A673 (cell line): Measurements from ENCODE around the gene TRPC1. TPM values are rescaled to one million over a fixed set of nuclear protein-coding genes. Genes with fewer than 3 reads are reported as not detected.
A peak's percentile ranks its signal among the peaks of the same experiment; 100 is the strongest.

Source experiments
- BruUV-seq: library from RNA; stranded (reverse); fragments of 400-500 nt; replicated peaks from 2 replicates; lab custom pipeline; 2021; lab: Mats Ljungman, UMichigan
- CTCF ChIA-PET: fragments of 300-600 bp; sonication (Branson Sonifier 250); formaldehyde crosslinking; loops from one replicate; lab custom pipeline; 2022; ENCODE audit warnings: antibody characterized with exemption; lab: Charles Lee
- POLR2A ChIA-PET: fragments of 300-600 bp; sonication (Branson Sonifier 250); formaldehyde crosslinking; loops from one replicate; lab custom pipeline; 2022; ENCODE audit warnings: antibody characterized with exemption; ENCODE audit not compliant: low non-redundant PET; lab: Charles Lee
- DNase-seq: peaks from one replicate; pipeline ENCODE4 v3.0.0-alpha.2; 2015; ENCODE audit warnings: low spot score
- H3K27ac ChIP-seq: fragments of 200-600 bp; sonication (generic); 2 replicates; pipeline ENCODE4 v1.5.1; 2016; ENCODE audit warnings: mixed run types, low read depth, mild to moderate bottlenecking, mixed read lengths, antibody characterized with exemption, low read length; ENCODE audit not compliant: poor library complexity, severe bottlenecking
- H3K27me3 ChIP-seq: fragments of 200-600 bp; sonication (generic); replicated peaks from 2 replicates; pipeline ENCODE4 v1.6.1; 2017; ENCODE audit warnings: mixed run types, low read depth, mild to moderate bottlenecking, mixed read lengths, antibody characterized with exemption, low read length; ENCODE audit not compliant: insufficient read depth, poor library complexity
- H3K36me3 ChIP-seq: fragments of 200-600 bp; sonication (generic); 2 replicates; pipeline ENCODE4 v1.6.1; 2016; ENCODE audit warnings: mixed run types, mild to moderate bottlenecking, mixed read lengths, antibody characterized with exemption, low read length; ENCODE audit not compliant: insufficient read depth, poor library complexity, severe bottlenecking
- H3K4me1 ChIP-seq: fragments of 200-600 bp; sonication (generic); 2 replicates; pipeline ENCODE4 v1.6.1; 2017; ENCODE audit warnings: mixed run types, mild to moderate bottlenecking, mixed read lengths, antibody characterized with exemption, low read length; ENCODE audit not compliant: insufficient read depth, poor library complexity, severe bottlenecking
- H3K4me3 ChIP-seq: fragments of 200-600 bp; sonication (generic); 2 replicates; pipeline ENCODE4 v1.5.1; 2016; ENCODE audit warnings: low read depth, mixed run types, mild to moderate bottlenecking, mixed read lengths, low read length; ENCODE audit not compliant: poor library complexity, severe bottlenecking
- H3K9me3 ChIP-seq: fragments of 200-600 bp; sonication (generic); 2 replicates; pipeline ENCODE4 v1.6.1; 2016; ENCODE audit warnings: mixed run types, low read depth, mild to moderate bottlenecking, mixed read lengths, antibody characterized with exemption, low read length; ENCODE audit not compliant: poor library complexity, severe bottlenecking
- EZH2 ChIP-seq: fragments of 200-600 bp; sonication (generic); IDR thresholded peaks from 2 replicates; pipeline ENCODE4 v1.6.1; 2017; ENCODE audit warnings: borderline replicate concordance, low read depth, mild to moderate bottlenecking, mixed read lengths, antibody characterized with exemption, low read length; ENCODE audit not compliant: poor library complexity, severe bottlenecking
- intact Hi-C: fragments of 100-400 bp; cut with micrococcal nuclease; formaldehyde crosslinking; loops from one replicate; pipeline ENCODE4 v1.10.0; 2022; ENCODE audit not compliant: unreplicated experiment
- total RNA-seq: library from RNA; stranded (reverse); gene quantifications from 2 replicates; pipeline ENCODE4 v1.2.3, GENCODE V29; 2021
- TF ChIP-seq, protein P1 (sequence below): fragments of 300-800, 200-600 bp; sonication (generic); conservative IDR thresholded peaks from 2 replicates; pipeline ENCODE4 v1.5.1; 2017; ENCODE audit warnings: low read depth, mild to moderate bottlenecking, antibody characterized with exemption, low read length, moderate library complexity, mixed read lengths

TRPC1 gene
- total RNA-seq, 1 experiment from 2014 or later = 0.88 TPM

DNA sequence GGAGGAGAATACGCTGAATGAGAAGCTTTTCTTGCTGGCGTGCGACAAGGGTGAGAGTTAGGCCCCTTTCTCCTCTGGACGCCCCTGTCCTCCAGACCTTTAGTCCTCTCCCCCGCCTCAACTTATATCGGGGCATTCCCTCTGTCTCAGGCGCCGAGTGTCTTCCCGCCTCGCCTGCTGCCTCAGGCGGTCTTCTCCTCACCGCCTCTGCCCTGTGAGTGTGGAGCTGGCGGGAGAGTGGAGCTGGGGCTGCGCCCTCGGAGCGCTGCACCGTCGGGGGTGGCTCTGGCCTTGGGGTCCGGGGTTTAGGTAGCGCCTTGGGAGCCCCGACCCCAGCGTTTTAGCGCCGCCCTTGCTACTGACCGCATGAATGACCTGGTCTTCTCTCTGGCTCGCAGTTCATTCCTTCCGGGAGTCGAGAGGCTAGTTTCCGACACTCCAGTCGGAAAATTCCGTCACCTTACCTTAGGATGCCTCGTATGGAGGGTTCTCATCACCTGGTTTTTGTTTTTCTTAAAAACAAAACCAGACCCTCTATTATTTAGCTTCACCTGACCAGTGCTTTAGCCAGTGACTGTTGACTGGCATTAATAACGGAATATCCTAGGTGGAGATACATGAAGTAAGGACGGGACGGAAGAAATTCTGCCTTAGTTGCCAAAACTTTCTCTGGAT, 985 bp downstream of the TRPC1 start:
- Histone ChIP-seq H3K4me3 (peak overlapping the region; percentile 58), H3K27me3 (peaks cover 39% of the 10 kb centered on the region), H3K36me3 (no peaks in the 10 kb centered on the region), H3K4me1 (peaks cover 7% of the 10 kb centered on the region), H3K27ac (no peak overlapping the region), H3K9me3 (no peaks in the 10 kb centered on the region)
- ChIA-PET POLR2A (no interaction called here), CTCF (no interaction called here)
- intact Hi-C loops = no loop called here
- DNase-seq = peak; percentile 21
- no TSS peak for BruUV-seq
- peak; percentile 83 for TF ChIP-seq EZH2
- TF ChIP-seq, protein P1, sequence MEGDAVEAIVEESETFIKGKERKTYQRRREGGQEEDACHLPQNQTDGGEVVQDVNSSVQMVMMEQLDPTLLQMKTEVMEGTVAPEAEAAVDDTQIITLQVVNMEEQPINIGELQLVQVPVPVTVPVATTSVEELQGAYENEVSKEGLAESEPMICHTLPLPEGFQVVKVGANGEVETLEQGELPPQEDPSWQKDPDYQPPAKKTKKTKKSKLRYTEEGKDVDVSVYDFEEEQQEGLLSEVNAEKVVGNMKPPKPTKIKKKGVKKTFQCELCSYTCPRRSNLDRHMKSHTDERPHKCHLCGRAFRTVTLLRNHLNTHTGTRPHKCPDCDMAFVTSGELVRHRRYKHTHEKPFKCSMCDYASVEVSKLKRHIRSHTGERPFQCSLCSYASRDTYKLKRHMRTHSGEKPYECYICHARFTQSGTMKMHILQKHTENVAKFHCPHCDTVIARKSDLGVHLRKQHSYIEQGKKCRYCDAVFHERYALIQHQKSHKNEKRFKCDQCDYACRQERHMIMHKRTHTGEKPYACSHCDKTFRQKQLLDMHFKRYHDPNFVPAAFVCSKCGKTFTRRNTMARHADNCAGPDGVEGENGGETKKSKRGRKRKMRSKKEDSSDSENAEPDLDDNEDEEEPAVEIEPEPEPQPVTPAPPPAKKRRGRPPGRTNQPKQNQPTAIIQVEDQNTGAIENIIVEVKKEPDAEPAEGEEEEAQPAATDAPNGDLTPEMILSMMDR = no peak

DNA sequence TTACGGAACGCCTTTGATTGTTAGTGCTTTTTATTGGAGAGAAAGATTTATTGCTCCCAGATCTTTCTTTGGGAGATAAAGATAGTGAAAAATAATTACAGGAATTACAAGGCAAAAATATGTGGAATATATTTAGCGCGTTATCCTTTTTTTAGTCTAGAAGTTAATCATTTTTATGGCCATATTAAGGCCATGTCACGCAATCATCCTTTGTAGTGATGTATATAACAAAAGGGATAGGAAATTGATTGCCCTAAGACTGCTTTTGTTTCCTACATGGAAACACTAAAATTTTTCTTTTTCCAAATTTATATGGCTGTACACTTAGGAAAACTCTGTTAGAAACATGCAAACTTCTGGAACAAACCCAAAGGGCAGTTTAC, 1.5 kb downstream of the TRPC1 start:
- TF ChIP-seq, protein P1 = no peak
- TF ChIP-seq EZH2 = no peak
- Histone ChIP-seq H3K36me3 (no peaks in the 10 kb centered on the region), H3K9me3 (no peaks in the 10 kb centered on the region), H3K27ac (no peak overlapping the region), H3K4me1 (peaks cover 7% of the 10 kb centered on the region), H3K4me3 (peak overlapping the region; percentile 58), H3K27me3 (peaks cover 39% of the 10 kb centered on the region)
- ChIA-PET CTCF (no interaction called here), POLR2A (no interaction called here)
- TSS peak; percentile 66 for BruUV-seq
- no peak for DNase-seq
- intact Hi-C loops = no loop called here

- CTCF ChIA-PET = no interaction called here
- intact Hi-C loops = no loop called here
- Histone ChIP-seq H3K9me3 (no peaks in the 10 kb centered on the region), H3K36me3 (no peaks in the 10 kb centered on the region), H3K27ac (no peak overlapping the region), H3K27me3 (peaks cover 39% of the 10 kb centered on the region), H3K4me1 (peaks cover 7% of the 10 kb centered on the region), H3K4me3 (no peak overlapping the region)
- POLR2A ChIA-PET = no interaction called here
- TF ChIP-seq EZH2 = no peak
- TF ChIP-seq, protein P1 = no peak
- DNase-seq = no peak
- no TSS peak for BruUV-seq
Observed at GRCh38 chr3:142726017-142726416, 2.2 kb downstream of the TRPC1 start.
